Ecto neural progenitor cell (in vitro differentiated cells): ENCODE results near the gene UGT1A5.
A peak's percentile ranks its signal among the peaks of the same experiment; 100 is the strongest.
"Not testable (repeated sequence)": the region's sequence is repeated elsewhere in the genome, so short reads cannot be mapped to it uniquely, and the experiment has no call there.

Experiments used
- DNase-seq: peaks from one replicate; pipeline ENCODE4 v3.0.0-alpha.2; 2018; ENCODE audit warnings: low spot score

UGT1A5 gene

GRCh38 chr2:233693963-233694362 lies 18.7 kb upstream of the UGT1A5 start:
- no peak for DNase-seq

- no peak for DNase-seq
Measured at GRCh38 chr2:233698740-233699139, 14.0 kb upstream of the UGT1A5 start.

DNA sequence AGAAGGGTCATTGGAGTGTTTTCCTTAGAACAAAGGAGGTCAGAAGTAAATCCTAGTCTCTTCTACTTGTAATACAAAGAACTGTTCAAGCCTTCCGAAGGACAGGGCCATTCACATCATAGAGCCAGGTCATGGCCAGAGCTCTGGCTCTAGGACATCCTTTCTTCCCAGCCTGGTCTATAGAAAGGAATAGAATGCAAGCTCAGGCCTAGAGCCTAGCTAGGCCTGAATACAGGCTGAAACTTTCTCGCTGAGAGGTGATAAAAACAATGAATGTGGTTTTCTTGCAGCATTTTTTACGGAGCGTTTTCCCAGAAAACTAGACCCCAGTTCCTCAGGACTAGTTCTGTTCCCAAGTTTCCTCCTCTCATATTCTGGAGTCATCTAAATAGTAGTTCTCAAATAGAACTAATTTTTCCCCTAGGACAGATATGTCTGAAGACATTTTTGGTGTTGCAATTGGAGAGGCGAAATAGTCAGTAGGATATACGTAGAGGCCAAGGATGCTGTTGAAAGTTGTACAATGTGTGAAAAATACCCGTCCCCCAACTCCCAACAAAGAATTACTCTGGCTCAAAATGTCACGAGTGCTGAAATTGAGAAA lies 13.2 kb upstream of the UGT1A5 start:
- no peak for DNase-seq

DNA sequence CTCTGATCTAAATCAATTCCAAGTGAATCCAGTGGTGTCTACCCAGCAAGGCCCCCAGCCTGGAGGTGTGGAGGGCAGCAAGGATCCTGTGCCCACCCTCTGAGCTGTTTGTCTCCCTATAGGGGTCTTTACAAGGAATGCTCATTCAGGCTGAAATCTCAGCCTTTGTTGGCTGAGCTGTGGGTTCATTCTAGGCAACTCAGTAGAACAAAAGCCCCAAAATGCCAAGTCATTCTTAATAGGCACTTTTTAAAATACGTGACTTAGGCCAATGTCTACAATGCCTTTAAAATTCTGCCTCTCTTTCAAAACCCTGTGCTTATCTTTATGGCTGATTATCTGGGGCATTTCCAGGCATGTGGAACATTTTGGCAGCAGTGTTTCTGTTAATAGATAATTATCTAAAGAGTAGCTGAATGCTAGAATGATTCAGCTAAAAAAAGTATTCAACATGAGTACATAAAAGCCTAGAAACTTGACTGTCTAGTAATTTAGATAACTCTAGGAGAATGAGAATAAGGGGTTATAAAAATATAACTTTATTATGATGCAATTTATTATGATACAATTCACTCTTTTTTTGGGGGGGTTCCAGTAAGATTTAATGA lies 12.6 kb upstream of the UGT1A5 start:
- DNase-seq = no peak

GRCh38 chr2:233700842-233701241 lies 11.9 kb upstream of the UGT1A5 start:
- not testable (repeated sequence) for DNase-seq

GRCh38 chr2:233702238-233702637 lies 10.5 kb upstream of the UGT1A5 start:
- no peak for DNase-seq

- DNase-seq = no peak
Measured at GRCh38 chr2:233705911-233706506, 6.7 kb upstream of the UGT1A5 start.

DNA sequence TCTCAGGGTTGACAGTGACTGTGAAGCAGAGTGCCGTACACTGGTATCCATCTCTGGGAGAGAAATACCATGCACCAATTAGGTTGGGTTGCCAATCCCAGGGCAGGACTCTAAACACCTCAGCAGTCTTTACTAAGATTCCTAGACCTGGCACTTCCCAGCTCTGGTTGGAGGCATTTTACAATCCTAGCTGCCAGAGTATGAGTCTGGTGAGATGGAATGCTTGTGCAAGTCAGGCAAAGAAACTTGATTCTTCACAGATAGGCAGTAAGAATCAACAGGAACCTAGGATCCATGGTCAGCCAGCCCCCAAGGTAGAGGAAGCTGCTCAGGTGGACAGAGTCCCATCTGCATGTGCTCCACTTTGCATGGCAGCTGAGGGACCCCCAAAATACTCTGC lies 6.0 kb upstream of the UGT1A5 start:
- no peak for DNase-seq

DNA sequence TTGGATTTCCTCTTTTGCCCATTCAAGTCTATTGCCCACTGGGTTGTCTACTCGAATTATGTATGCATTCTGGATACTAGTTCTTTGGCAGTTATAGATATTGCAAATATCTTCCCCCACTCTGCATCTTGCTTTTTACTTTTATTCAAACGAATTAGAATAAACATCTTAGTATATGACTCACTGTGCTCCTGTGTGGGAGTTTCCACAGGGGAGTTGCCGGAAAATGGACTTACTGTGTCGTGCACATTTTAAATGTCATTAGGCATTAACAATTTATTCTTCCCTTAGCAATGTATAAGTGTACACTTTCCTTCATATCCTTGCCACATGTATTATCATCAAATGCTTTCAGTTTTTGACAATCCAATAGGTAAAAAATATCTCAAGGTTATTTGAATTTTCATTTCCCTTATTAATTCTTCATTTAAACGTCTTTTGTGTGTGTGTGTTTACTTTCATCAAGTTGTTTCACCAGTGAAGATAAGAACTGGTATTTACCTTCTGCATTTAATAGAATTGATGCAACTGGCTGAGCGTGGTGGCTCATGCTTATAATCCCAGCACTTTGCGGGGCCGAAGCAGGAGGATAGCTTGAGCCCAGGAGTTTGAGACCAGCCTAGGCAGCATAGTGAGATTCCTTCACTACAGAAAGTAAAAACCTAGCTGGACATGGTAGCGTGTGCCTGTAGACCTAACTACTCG lies 4.6 kb upstream of the UGT1A5 start:
- DNase-seq = no peak

GRCh38 chr2:233708942-233709341 lies 3.8 kb upstream of the UGT1A5 start:
- no peak for DNase-seq

DNA sequence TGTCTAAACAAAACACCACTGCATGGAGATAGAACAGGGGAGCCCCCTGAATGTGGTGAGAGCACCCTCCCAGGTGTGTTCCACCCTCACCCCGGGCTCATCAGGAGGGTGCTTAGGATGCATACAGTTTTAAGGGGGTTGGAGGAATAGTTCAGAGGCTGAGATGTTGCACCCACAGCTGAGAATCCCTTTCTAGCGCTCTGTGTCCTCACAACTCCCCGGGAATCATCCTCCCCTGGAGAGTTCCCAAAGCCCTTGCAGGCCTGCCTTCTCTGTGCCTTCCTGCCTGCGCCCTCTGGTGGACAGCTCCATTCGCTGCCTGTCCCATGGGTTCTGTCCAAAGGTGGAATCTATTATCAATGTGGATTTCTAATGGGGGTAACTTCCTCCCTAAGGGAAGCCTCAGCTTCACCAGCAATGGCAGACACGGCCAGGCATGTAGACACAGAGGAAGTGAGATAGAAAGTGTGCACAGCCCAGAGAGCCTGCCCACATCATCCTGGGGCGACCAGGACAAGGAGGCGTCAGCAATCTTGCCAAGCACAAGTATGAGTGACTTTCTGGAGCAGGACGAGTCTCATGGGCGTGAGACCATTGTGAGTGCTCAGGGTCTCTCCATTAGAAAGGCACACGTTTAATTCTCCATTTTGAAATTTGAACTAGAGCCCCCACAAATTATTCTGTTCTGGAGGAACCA lies 1.2 kb upstream of the UGT1A5 start:
- peak; percentile 84 for DNase-seq

- no peak for DNase-seq
Measured at GRCh38 chr2:233713262-233713615, 532 bp downstream of the UGT1A5 start.

GRCh38 chr2:233714121-233714520 lies 1.4 kb downstream of the UGT1A5 start:
- no peak for DNase-seq

- DNase-seq = no peak
Measured at GRCh38 chr2:233718552-233718951, 5.8 kb downstream of the UGT1A5 start, which contains the start of gene UGT1A4. Gene UGT1A4, plus strand, starts transcription at chr2:233718736. Its CDS starts 85 bp downstream, at chr2:233718821.

DNA sequence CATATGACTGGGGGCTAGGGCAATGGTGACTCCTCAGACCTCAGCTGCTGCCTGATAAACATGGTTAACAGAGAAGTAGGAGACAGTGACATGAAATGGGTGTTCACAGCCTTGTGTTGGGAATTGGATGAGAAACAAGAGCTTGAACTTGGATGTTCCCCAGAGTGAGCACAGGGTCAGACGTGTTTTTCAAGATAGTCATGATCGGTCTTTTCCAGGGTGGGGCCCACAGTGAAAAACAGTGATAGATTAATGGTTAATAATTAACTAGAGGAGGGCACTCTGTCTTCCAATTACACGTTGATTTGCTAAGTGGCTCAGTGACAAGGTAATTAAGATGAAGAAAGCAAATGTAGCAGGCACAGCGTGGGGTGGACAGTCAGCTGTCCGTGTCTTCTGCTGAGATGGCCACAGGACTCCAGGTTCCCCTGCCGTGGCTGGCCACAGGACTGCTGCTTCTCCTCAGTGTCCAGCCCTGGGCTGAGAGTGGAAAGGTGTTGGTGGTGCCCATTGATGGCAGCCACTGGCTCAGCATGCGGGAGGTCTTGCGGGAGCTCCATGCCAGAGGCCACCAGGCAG lies 16.1 kb downstream of the UGT1A5 start, which contains the start of gene UGT1A3:
Gene UGT1A3 (plus strand): TSS at position 320 of the 579 bp plus-strand sequence. CDS start 85 bp downstream, at position 405.
- no peak for DNase-seq

- DNase-seq = not testable (repeated sequence)
Measured at GRCh38 chr2:233736868-233737653, 24.4 kb downstream of the UGT1A5 start.

GRCh38 chr2:233740870-233741269 lies 28.2 kb downstream of the UGT1A5 start:
- DNase-seq = no peak

- no peak for DNase-seq
Measured at GRCh38 chr2:233743464-233744259, 31.0 kb downstream of the UGT1A5 start.

GRCh38 chr2:233745073-233745755 lies 32.5 kb downstream of the UGT1A5 start:
- no peak for DNase-seq

GRCh38 chr2:233745838-233746237 lies 33.1 kb downstream of the UGT1A5 start:
- DNase-seq = not testable (repeated sequence)
